H1 (cell line): ENCODE results near the gene DOC2A. TPM values are rescaled to one million over a fixed set of nuclear protein-coding genes. Genes with fewer than 3 reads are reported as not detected.

Experiments used
- CTCF ChIA-PET: fragments of 300-600 bp; sonication (Branson Sonifier 250); formaldehyde crosslinking; loops from one replicate; lab custom pipeline; 2021; ENCODE audit not compliant: partially characterized antibody; lab: Charles Lee
- POLR2A ChIA-PET: fragments of 300-600 bp; sonication (Branson Sonifier 250); formaldehyde crosslinking; loops from one replicate; lab custom pipeline; 2021; ENCODE audit warnings: inconsistent platforms; ENCODE audit not compliant: partially characterized antibody; lab: Charles Lee
- DNase-seq, 2 experiments: peaks; one replicate each; pipeline versions ENCODE4 v3.0.0 to v3.0.0-alpha.2; 2010 to 2022; ENCODE audit warnings: low spot score in 2 of 2, low read depth in 1 of 2, mixed read lengths in 1 of 2
- FAIRE-seq: peaks from 2 replicates; lab custom pipeline; 2011; peaks lifted over from hg19 to GRCh38; lab: Jason Lieb, UNC
- H2AFZ ChIP-seq: 2 replicates; pipeline ENCODE4 v1.8.1; 2012; ENCODE audit warnings: low read length, inconsistent platforms
- H2AK5ac ChIP-seq: 2 replicates; pipeline ENCODE4 v1.6.1; 2013; ENCODE audit warnings: low read depth, low read length
- H2BK120ac ChIP-seq: replicated peaks from 2 replicates; pipeline ENCODE3; 2013; ENCODE audit warnings: low read depth, low read length, inconsistent platforms
- H2BK12ac ChIP-seq: 2 replicates; pipeline ENCODE4 v1.6.1; 2013; ENCODE audit warnings: low read depth, low read length
- H2BK15ac ChIP-seq: 2 replicates; pipeline ENCODE4 v1.6.1; 2013; ENCODE audit warnings: low read length
- H2BK20ac ChIP-seq: 2 replicates; pipeline ENCODE4 v1.6.1; 2013; ENCODE audit warnings: low read length
- H2BK5ac ChIP-seq: 2 replicates; pipeline ENCODE4 v1.6.1; 2013; ENCODE audit warnings: low read depth, low read length
- H3K14ac ChIP-seq: 2 replicates; pipeline ENCODE4 v1.6.1; 2013; ENCODE audit warnings: inconsistent platforms; ENCODE audit not compliant: insufficient read length
- H3K18ac ChIP-seq: 2 replicates; pipeline ENCODE4 v1.6.1; 2013; ENCODE audit warnings: low read length; ENCODE audit errors: extremely low read depth
- H3K23ac ChIP-seq: 2 replicates; pipeline ENCODE4 v1.6.1; 2013; ENCODE audit warnings: inconsistent platforms; ENCODE audit not compliant: insufficient read length
- H3K23me2 ChIP-seq: 2 replicates; pipeline ENCODE4 v1.6.1; 2013; ENCODE audit warnings: low read depth, low read length
- H3K27ac ChIP-seq: 2 replicates; pipeline ENCODE4 v1.6.1; 2011; ENCODE audit warnings: low read depth, low read length, inconsistent platforms
- H3K27me3 ChIP-seq, 4 experiments: replicated peaks in 1 of 4; 1 replicate in 1 of 4; 2 replicates in 3 of 4; pipeline versions ENCODE4 v1.6.1 to v1.8.1; 2011 to 2013; ENCODE audit warnings: low read length in 3 of 4, mild to moderate bottlenecking in 3 of 4, inconsistent platforms in 2 of 4, mixed read lengths in 2 of 4, moderate library complexity in 1 of 4; ENCODE audit not compliant: control insufficient read depth in 3 of 4, insufficient read depth in 3 of 4; ENCODE audit errors: extremely low read depth in 1 of 4
- H3K36me3 ChIP-seq, 4 experiments: 2 replicates each; pipeline versions ENCODE4 v1.6.1 to v1.8.1; 2011 to 2013; ENCODE audit warnings: mild to moderate bottlenecking in 4 of 4, low read length in 3 of 4, moderate library complexity in 2 of 4, control low read depth in 1 of 4, inconsistent platforms in 1 of 4; ENCODE audit not compliant: insufficient read depth in 4 of 4, control insufficient read depth in 2 of 4
- H3K4ac ChIP-seq: replicated peaks from 2 replicates; pipeline ENCODE3; 2013; ENCODE audit warnings: low read length, low read depth, mixed read lengths, inconsistent platforms; ENCODE audit not compliant: insufficient read length
- H3K4me1 ChIP-seq, 4 experiments: replicated peaks in 1 of 4; 1 replicate in 1 of 4; 2 replicates in 3 of 4; pipeline versions ENCODE4 v1.6.1 to v1.8.1; 2011 to 2013; ENCODE audit warnings: low read length in 3 of 4, inconsistent platforms in 2 of 4, mixed read lengths in 1 of 4; ENCODE audit not compliant: insufficient read depth in 4 of 4, control insufficient read depth in 3 of 4
- H3K4me2 ChIP-seq, 2 experiments: 2 replicates each; pipeline versions ENCODE4 v1.6.1 to v1.8.1; 2011 to 2013; ENCODE audit warnings: low read depth in 2 of 2, low read length in 2 of 2, control low read depth in 1 of 2, inconsistent platforms in 1 of 2, mild to moderate bottlenecking in 1 of 2; ENCODE audit not compliant: insufficient read depth in 1 of 2
- H3K4me3 ChIP-seq, 4 experiments: fragments of 200-600, 300-600 bp in 1 of 4; sonication (generic), shearing (Covaris generic), sonication (Bioruptor Twin) in 1 of 4; 2 replicates each; pipeline versions ENCODE4 v1.5.1 to v1.8.1; 2011 to 2016; ENCODE audit warnings: low read length in 4 of 4, low read depth in 3 of 4, control low read depth in 2 of 4, inconsistent platforms in 2 of 4, mild to moderate bottlenecking in 2 of 4, mixed read lengths in 1 of 4, moderate library complexity in 1 of 4; ENCODE audit not compliant: insufficient read depth in 2 of 4; ENCODE audit errors: extremely low read depth in 1 of 4
- H3K56ac ChIP-seq: replicated peaks from 2 replicates; pipeline ENCODE3; 2013; ENCODE audit warnings: low read depth, mild to moderate bottlenecking, mixed read lengths, low read length, inconsistent platforms; ENCODE audit not compliant: insufficient read length
- H3K79me1 ChIP-seq: 2 replicates; pipeline ENCODE4 v1.6.1; 2013; ENCODE audit warnings: low read depth, low read length, control low read depth
- H3K79me2 ChIP-seq, 2 experiments: 2 replicates each; pipeline versions ENCODE4 v1.6.1 to v1.8.1; 2012 to 2013; ENCODE audit warnings: low read length in 2 of 2, mild to moderate bottlenecking in 2 of 2, inconsistent platforms in 1 of 2; ENCODE audit not compliant: insufficient read depth in 2 of 2, control insufficient read depth in 1 of 2
- H3K9ac ChIP-seq, 4 experiments: replicated peaks in 1 of 4; 1 replicate in 1 of 4; 2 replicates in 3 of 4; pipeline versions ENCODE4 v1.6.1 to v1.8.1; 2011 to 2013; ENCODE audit warnings: low read depth in 3 of 4, low read length in 3 of 4, control low read depth in 2 of 4, mild to moderate bottlenecking in 2 of 4, moderate library complexity in 2 of 4, inconsistent platforms in 1 of 4; ENCODE audit errors: extremely low read depth in 1 of 4
- H3K9me3 ChIP-seq, 2 experiments: 2 replicates each; pipeline versions ENCODE4 v1.6.1 to v1.8.1; 2012 to 2013; ENCODE audit warnings: mild to moderate bottlenecking in 2 of 2, moderate library complexity in 2 of 2, control low read depth in 1 of 2, inconsistent platforms in 1 of 2, low read depth in 1 of 2, low read length in 1 of 2, mixed read lengths in 1 of 2; ENCODE audit not compliant: insufficient read depth in 2 of 2
- H4K20me1 ChIP-seq, 2 experiments: replicated peaks in 1 of 2; 2 replicates each; pipeline versions ENCODE3 to v1.8.1; 2011 to 2013; ENCODE audit warnings: inconsistent platforms in 2 of 2, low read length in 2 of 2, mild to moderate bottlenecking in 1 of 2; ENCODE audit not compliant: insufficient read depth in 2 of 2, control insufficient read depth in 1 of 2
- H4K5ac ChIP-seq: 2 replicates; pipeline ENCODE4 v1.6.1; 2013; ENCODE audit warnings: low read length, low read depth, mixed read lengths, inconsistent platforms; ENCODE audit not compliant: insufficient read length
- H4K8ac ChIP-seq: 2 replicates; pipeline ENCODE4 v1.8.0; 2013; ENCODE audit warnings: mild to moderate bottlenecking, moderate library complexity, low read length, inconsistent platforms; ENCODE audit not compliant: insufficient read depth; ENCODE audit errors: extremely low read depth
- H4K91ac ChIP-seq: replicated peaks from 2 replicates; pipeline ENCODE3; 2013; ENCODE audit warnings: low read length, mixed read lengths, inconsistent platforms; ENCODE audit not compliant: insufficient read length
- CREB1 ChIP-seq: IDR thresholded peaks from 2 replicates; pipeline ENCODE4 v1.6.1; 2012; ENCODE audit warnings: inconsistent platforms
- CTCF ChIP-seq, 3 experiments: IDR thresholded peaks; 1 replicate in 2 of 3; 2 replicates in 1 of 3; pipeline versions ENCODE4 v1.5.1 to v1.6.1; 2011; ENCODE audit warnings: low read length in 3 of 3, mild to moderate bottlenecking in 3 of 3, inconsistent platforms in 2 of 3, low read depth in 1 of 3, moderate library complexity in 1 of 3; ENCODE audit not compliant: insufficient read depth in 1 of 3; ENCODE audit errors: control extremely low read depth in 1 of 3
- GABPA ChIP-seq: IDR thresholded peaks from 2 replicates; pipeline ENCODE4 v1.6.1; 2011; ENCODE audit warnings: mild to moderate bottlenecking, low read length, moderate library complexity, borderline replicate concordance; ENCODE audit not compliant: insufficient read depth
- HDAC6 ChIP-seq: IDR thresholded peaks from one replicate; pipeline ENCODE4 v1.7.1; 2012; ENCODE audit warnings: low read depth, mild to moderate bottlenecking, inconsistent platforms, low read length, moderate library complexity
- MAX ChIP-seq: IDR thresholded peaks from 2 replicates; pipeline ENCODE4 v1.6.1; 2012; ENCODE audit warnings: inconsistent platforms
- RAD21 ChIP-seq, 2 experiments: IDR thresholded peaks in 1 of 2; conservative IDR thresholded peaks in 1 of 2; 2 replicates each; pipeline ENCODE4 v1.6.1; 2011; ENCODE audit warnings: low read depth in 2 of 2, low read length in 2 of 2, improper control_type of control experiment in 1 of 2, inconsistent platforms in 1 of 2, mild to moderate bottlenecking in 1 of 2, moderate library complexity in 1 of 2
- RNF2 ChIP-seq: fragments of 200-900, 300-1000 bp; sonication (generic); IDR thresholded peaks from 2 replicates; pipeline ENCODE4 v1.7.1; 2016; ENCODE audit warnings: borderline replicate concordance, low read depth, mild to moderate bottlenecking, antibody characterized with exemption, low read length; ENCODE audit not compliant: poor library complexity, severe bottlenecking; ENCODE audit errors: missing control alignments
- RXRA ChIP-seq: IDR thresholded peaks from 2 replicates; pipeline ENCODE4 v1.6.1; 2011; ENCODE audit warnings: low read depth, mild to moderate bottlenecking, low read length, moderate library complexity; ENCODE audit not compliant: insufficient read depth
- WGBS, 2 experiments: shearing (Covaris generic) in 1 of 2; methylation state at CpG; one replicate each; pipeline versions ENCODE4 v1.1.6 to v1.1.7; 2013 to 2015; ENCODE audit warnings: low lambda C conversion rate in 2 of 2, mixed read lengths in 2 of 2, inconsistent platforms in 1 of 2, low coverage in 1 of 2, missing lambda C conversion rate in 1 of 2; ENCODE audit not compliant: insufficient replicate concordance in 2 of 2, insufficient coverage in 1 of 2, insufficient read length in 1 of 2; ENCODE audit errors: extremely low coverage in 1 of 2, missing lambda C conversion rate in 1 of 2; 5-methylcytosine and 5-hydroxymethylcytosine counted together
- polyA plus RNA-seq, 7 experiments: library from polyadenylated mRNA; depleted of rRNA in 3 of 7; stranded (reverse) in 5 of 7; unstranded in 2 of 7; fragments of >200 nt in 5 of 7; fragments of 200-250 nt in 2 of 7; gene quantifications; 1 replicate in 5 of 7; 2 replicates in 1 of 7; 4 replicates in 1 of 7; pipeline versions ENCODE4 v1.2.1 to v1.2.3, GENCODE V29; 2011 to 2013; ENCODE audit warnings: missing spikeins in 2 of 7, mixed read lengths in 2 of 7
- total RNA-seq: library from RNA; stranded (reverse); fragmentation: NEBNext Ultra II Directional; extraction: Animal tissue kit (Norgen Biotek cat#: 25700); gene quantifications from 2 replicates; pipeline ENCODE4 v1.2.1, GENCODE V29; 2021

The DOC2A gene
- total and polyA plus RNA-seq, 2 of the 8 experiments (the other 6 are each of a cell fraction or from before 2014, with no cell fraction given): 13.9 to 20.7 TPM

GRCh38 chr16:30054959-30055553 is 44.2 kb upstream of the DOC2A start:
- H3K56ac ChIP-seq: no peak overlapping the region
- no peak overlapping the region for H4K91ac ChIP-seq
- CTCF ChIA-PET: interaction anchor here (0.5 to 3.6 kb wide), 29 partner anchors 9 to 355 kb away, joined by 3 to 17 read pairs (median 4); partner anchors contain the start of genes ALDOA, C16orf92, TBX6 and TLCD3B
- H3K23me2 ChIP-seq: peaks cover 6% of the 10 kb centered on the region
- no peak overlapping the region for H2AK5ac ChIP-seq
- H3K79me2 ChIP-seq: no peaks in the 10 kb centered on the region
- no peak overlapping the region for H2AFZ ChIP-seq
- H3K4me2 ChIP-seq: no peak overlapping the region
- no peak overlapping the region for H3K4me3 ChIP-seq
- H2BK5ac ChIP-seq: no peak overlapping the region
- H4K8ac ChIP-seq: no peak overlapping the region
- WGBS, 2 experiments: 36% methylated on average over 10 of the region's 10 CpGs; no CpG with 5 or more reads in 1 of the 2 experiments
- no peak overlapping the region for H3K9ac ChIP-seq
- peaks cover 0 to 5% (median 2%) of the 10 kb centered on the region in 4 experiments; a peak in 2 of 7 replicates for H3K27me3 ChIP-seq
- no peaks in the 10 kb centered on the region for H3K9me3 ChIP-seq
- FAIRE-seq: no peak
- H3K23ac ChIP-seq: no peak overlapping the region
- DNase-seq: peak in 1 of 2 experiments; percentile 89
- H3K79me1 ChIP-seq: no peaks in the 10 kb centered on the region
- no peak overlapping the region for H2BK120ac ChIP-seq
- H3K4me1 ChIP-seq: peaks cover 0 to 4% (median 2%) of the 10 kb centered on the region in 4 experiments; a peak in 3 of 7 replicates
- no peak overlapping the region for H3K4ac ChIP-seq
- no peaks in the 10 kb centered on the region for H4K20me1 ChIP-seq
- H4K5ac ChIP-seq: no peak overlapping the region
- POLR2A ChIA-PET: interaction anchor here (1.0 to 7.6 kb wide), 5 partner anchors 11 to 42 kb away, joined by 3 to 88 read pairs (median 5); partner anchors contain the start of gene ALDOA
- H3K27ac ChIP-seq: no peak overlapping the region
- no peak overlapping the region for H2BK15ac ChIP-seq
- H3K36me3 ChIP-seq: no peaks in the 10 kb centered on the region
- H3K18ac ChIP-seq: no peak overlapping the region
- no peak overlapping the region for H2BK20ac ChIP-seq
- no peak overlapping the region for H3K14ac ChIP-seq
- no peak overlapping the region for H2BK12ac ChIP-seq
- TF ChIP-seq MAX (0 out of 2 replicates have a peak, but pooled peaks have one; percentile 15), CREB1 (0 out of 2 replicates have a peak, but pooled peaks have one; percentile 26), RXRA (0 out of 2 replicates have a peak, but pooled peaks have one; percentile 56), HDAC6 (no peak), GABPA (peak; percentile 63; the same call in 1 of the 2 replicates), RNF2 (no peak), CTCF (IDR thresholded peaks at IDR 0.05; ENCODE audit: control extremely low read depth in 1 of 3, insufficient read depth in 1 of 3, low read depth in 1 of 3, low read length in 3 of 3) (peak; percentile 81 to 96 (median 93)), RAD21 (IDR thresholded peaks at IDR 0.05 in 1 of 2, conservative IDR thresholded peaks at IDR 0.05 in 1 of 2; ENCODE audit: low read depth in 2 of 2, low read length in 2 of 2) (peak; percentile 66 to 79)
